HUES48 (cell line): ENCODE results near the gene ZNF728.
"Not testable (repeated sequence)": the region's sequence is repeated elsewhere in the genome, so short reads cannot be mapped to it uniquely, and the experiment has no call there.

Source experiments
- H3K27ac ChIP-seq: one replicate; pipeline ENCODE4 v1.7.0; 2013; ENCODE audit warnings: low read depth, low read length, inconsistent platforms
- H3K27me3 ChIP-seq: 2 replicates; pipeline ENCODE4 v1.6.1; 2013; ENCODE audit warnings: mild to moderate bottlenecking, low read length; ENCODE audit not compliant: control insufficient read depth, insufficient read depth
- H3K36me3 ChIP-seq: 2 replicates; pipeline ENCODE4 v1.6.1; 2013; ENCODE audit warnings: low read length; ENCODE audit not compliant: control insufficient read depth, insufficient read depth
- H3K4me1 ChIP-seq: 2 replicates; pipeline ENCODE4 v1.6.1; 2013; ENCODE audit warnings: mild to moderate bottlenecking, low read length; ENCODE audit not compliant: control insufficient read depth, insufficient read depth
- H3K4me3 ChIP-seq: 2 replicates; pipeline ENCODE4 v1.5.1; 2013; ENCODE audit warnings: mild to moderate bottlenecking, low read depth, low read length
- H3K9ac ChIP-seq: 2 replicates; pipeline ENCODE4 v1.6.1; 2013; ENCODE audit warnings: mild to moderate bottlenecking, low read depth, low read length, moderate library complexity
- H3K9me3 ChIP-seq: 2 replicates; pipeline ENCODE4 v1.6.1; 2013; ENCODE audit warnings: low read length; ENCODE audit not compliant: control insufficient read depth, insufficient read depth

The ZNF728 gene

GRCh38 chr19:22927576-22927975, 75.4 kb downstream of the ZNF728 start:
- H3K27me3 ChIP-seq, H3K27ac ChIP-seq, H3K36me3 ChIP-seq, H3K9ac ChIP-seq, H3K4me1 ChIP-seq, H3K4me3 ChIP-seq: not testable (repeated sequence)
- peaks cover 54% of the 10 kb centered on the region for H3K9me3 ChIP-seq

GRCh38 chr19:22925181-22925580, 77.8 kb downstream of the ZNF728 start:
- not testable (repeated sequence) for H3K4me1 ChIP-seq, H3K36me3 ChIP-seq, H3K4me3 ChIP-seq, H3K9ac ChIP-seq, H3K27ac ChIP-seq, H3K27me3 ChIP-seq
- H3K9me3 ChIP-seq, result peaks cover 65% of the 10 kb centered on the region
